T1000 (cell line): Measurements from ENCODE around the gene SKA3.
A peak's percentile ranks its signal among the peaks of the same experiment; 100 is the strongest.
"Not testable (repeated sequence)": the region's sequence is repeated elsewhere in the genome, so short reads cannot be mapped to it uniquely, and the experiment has no call there.

Experiments used
- DNase-seq: peaks from one replicate; lab custom pipeline; 2025; ENCODE audit warnings: mixed read lengths; lab: John Stamatoyannopoulos, UW

SKA3 gene

GRCh38 chr13:21176215-21176981, at the start of gene SKA3, which contains the start of gene MRPL57:
Gene SKA3 (minus strand): TSS chr13:21176552. CDS start chr13:21176477, 75 bp downstream.
Gene MRPL57 (plus strand): TSS chr13:21176658. CDS start chr13:21176917, 259 bp downstream.
- peak; percentile 98 for DNase-seq

- no peak for DNase-seq
Measured at GRCh38 chr13:21225082-21225481, 48.7 kb upstream of the SKA3 start.

GRCh38 chr13:21221268-21221667, 44.9 kb upstream of the SKA3 start:
- DNase-seq = no peak

GRCh38 chr13:21219716-21220115, 43.4 kb upstream of the SKA3 start:
- not testable (repeated sequence) for DNase-seq

GRCh38 chr13:21219036-21219381, 42.7 kb upstream of the SKA3 start:
- DNase-seq = no peak

- DNase-seq = no peak
Measured at GRCh38 chr13:21218351-21219035, 42.1 kb upstream of the SKA3 start.

- DNase-seq = no peak
Measured at GRCh38 chr13:21216332-21216731, 40.0 kb upstream of the SKA3 start.

- DNase-seq = not testable (repeated sequence)
Measured at GRCh38 chr13:21215419-21215818, 39.1 kb upstream of the SKA3 start.

- DNase-seq = no peak
Measured at GRCh38 chr13:21212138-21212775, 35.9 kb upstream of the SKA3 start.

GRCh38 chr13:21208652-21209154, 32.4 kb upstream of the SKA3 start:
- DNase-seq = no peak

GRCh38 chr13:21202767-21203531, 26.6 kb upstream of the SKA3 start:
- no peak for DNase-seq

GRCh38 chr13:21201456-21202190, 25.3 kb upstream of the SKA3 start:
- not testable (repeated sequence) for DNase-seq

- not testable (repeated sequence) for DNase-seq
Measured at GRCh38 chr13:21198391-21198790, 22.0 kb upstream of the SKA3 start.

GRCh38 chr13:21197606-21198225, 21.4 kb upstream of the SKA3 start:
- DNase-seq = not testable (repeated sequence)

GRCh38 chr13:21194756-21195155, 18.4 kb upstream of the SKA3 start:
- DNase-seq = not testable (repeated sequence)

GRCh38 chr13:21186410-21186809, 10.1 kb upstream of the SKA3 start:
- DNase-seq = not testable (repeated sequence)

GRCh38 chr13:21181671-21182070, 5.3 kb upstream of the SKA3 start:
- DNase-seq = no peak

- DNase-seq = no peak
Measured at GRCh38 chr13:21176982-21177284, 581 bp upstream of the SKA3 start.

GRCh38 chr13:21175656-21176214, 617 bp downstream of the SKA3 start:
- DNase-seq = no peak

- not testable (repeated sequence) for DNase-seq
Measured at GRCh38 chr13:21173767-21174166, 2.6 kb downstream of the SKA3 start.

GRCh38 chr13:21171420-21171819, 4.9 kb downstream of the SKA3 start:
- DNase-seq = no peak
